HK-2 (cell line): ENCODE data around the gene RUSC1.
"Not testable (repeated sequence)": the region's sequence is repeated elsewhere in the genome, so short reads cannot be mapped to it uniquely, and the experiment has no call there.

Experiments
- DNase-seq: peaks from one replicate; pipeline ENCODE4 v3.0.0-alpha.2; 2018; ENCODE audit not compliant: unreplicated experiment

The RUSC1 gene, protein sequence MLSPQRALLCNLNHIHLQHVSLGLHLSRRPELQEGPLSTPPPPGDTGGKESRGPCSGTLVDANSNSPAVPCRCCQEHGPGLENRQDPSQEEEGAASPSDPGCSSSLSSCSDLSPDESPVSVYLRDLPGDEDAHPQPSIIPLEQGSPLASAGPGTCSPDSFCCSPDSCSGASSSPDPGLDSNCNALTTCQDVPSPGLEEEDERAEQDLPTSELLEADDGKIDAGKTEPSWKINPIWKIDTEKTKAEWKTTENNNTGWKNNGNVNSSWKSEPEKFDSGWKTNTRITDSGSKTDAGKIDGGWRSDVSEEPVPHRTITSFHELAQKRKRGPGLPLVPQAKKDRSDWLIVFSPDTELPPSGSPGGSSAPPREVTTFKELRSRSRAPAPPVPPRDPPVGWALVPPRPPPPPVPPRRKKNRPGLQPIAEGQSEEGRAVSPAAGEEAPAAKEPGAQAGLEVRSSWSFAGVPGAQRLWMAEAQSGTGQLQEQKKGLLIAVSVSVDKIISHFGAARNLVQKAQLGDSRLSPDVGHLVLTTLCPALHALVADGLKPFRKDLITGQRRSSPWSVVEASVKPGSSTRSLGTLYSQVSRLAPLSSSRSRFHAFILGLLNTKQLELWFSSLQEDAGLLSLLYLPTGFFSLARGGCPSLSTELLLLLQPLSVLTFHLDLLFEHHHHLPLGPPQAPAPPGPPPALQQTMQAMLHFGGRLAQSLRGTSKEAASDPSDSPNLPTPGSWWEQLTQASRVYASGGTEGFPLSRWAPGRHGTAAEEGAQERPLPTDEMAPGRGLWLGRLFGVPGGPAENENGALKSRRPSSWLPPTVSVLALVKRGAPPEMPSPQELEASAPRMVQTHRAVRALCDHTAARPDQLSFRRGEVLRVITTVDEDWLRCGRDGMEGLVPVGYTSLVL

DNA sequence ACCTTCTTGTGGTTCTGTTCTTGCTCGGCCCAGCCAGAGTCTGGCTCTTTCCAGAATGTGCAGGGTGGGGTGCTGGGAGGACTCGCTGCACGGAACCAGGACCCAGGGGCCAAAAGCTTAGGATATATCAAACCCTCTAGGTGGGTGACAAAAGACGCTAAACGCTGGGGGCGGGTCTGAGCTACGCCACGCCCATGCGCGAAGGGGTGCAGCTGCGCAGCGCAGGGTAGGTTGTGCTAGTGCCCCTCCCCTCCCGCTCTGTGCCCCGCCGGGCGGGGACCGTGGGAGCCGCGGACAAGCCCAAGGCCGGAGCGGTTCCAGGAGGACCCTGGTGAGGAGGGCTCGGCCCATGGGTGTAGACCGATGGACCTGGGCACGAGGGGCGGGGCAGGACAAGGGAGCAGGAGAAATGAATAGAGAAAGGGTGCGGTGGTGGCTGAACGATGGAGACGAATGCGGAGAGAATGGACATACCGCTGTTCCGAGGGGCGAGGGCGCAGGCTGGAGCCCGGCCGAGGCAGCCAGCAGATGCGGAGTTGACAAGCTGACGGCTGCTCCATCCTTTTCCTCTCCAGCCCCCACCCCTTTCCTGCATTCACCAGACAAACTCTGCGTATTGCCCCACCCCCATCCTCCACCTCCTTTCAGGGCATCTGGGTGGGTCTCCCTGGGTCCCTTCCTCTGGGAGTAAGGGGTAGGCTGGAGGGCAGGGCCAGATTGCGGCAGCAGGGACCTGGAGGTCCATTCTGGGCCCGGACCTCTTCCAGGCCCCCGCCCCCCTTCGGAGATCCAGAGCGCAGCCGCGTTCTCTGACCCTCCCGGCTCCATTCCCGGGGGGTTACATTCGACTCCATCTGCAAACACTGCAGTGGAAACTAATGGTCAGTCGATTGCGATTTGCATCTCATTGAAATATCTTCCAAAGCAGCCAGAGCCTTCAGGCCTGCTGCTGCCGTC, at the start of gene RUSC1:
Gene RUSC1 (plus strand): TSS at position 234 of the 957 bp plus-strand sequence. CDS start 880 bp downstream, outside the sequence.
- DNase-seq, result no peak

DNA sequence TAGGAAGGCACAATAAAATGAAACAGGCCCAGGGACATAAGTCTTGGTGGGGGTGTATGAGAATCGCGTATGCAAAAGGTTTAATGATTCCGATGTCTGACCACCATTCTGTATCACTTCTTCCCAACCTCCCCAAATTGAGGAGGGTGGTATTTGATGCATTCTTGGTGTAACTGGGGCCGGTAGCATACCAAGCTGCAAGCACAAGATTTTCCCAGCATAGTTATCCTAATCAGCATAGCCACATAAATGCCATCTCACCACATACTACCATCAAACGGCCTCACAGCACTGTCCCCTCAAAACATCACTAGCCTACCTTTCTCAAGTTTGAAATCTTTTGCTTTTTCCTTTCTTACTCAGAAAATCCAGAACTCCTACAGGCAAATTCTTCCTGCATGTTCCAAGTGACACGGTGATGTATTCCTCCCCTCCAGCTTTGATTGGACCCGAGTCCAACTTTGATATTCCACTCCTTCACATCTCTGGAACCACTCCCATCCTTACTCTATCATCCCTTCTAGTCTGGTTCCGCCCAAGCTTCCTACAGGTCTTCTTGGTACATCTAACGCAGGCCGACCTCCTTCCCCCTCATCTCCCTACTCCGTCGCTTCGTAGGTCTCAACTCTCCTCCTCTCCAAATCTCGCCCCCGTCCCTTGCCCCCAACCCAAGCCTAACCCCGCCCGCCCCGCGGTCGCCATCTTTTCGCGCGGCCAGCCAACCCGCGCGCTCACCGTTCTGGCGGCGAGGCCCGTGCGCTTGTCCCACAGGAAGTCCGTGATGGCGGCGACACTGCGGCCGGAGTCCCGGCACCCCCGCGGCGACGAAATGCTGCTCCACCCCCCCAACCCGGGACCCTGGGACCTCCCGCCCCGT, 48.0 kb upstream of the RUSC1 start:
- no peak for DNase-seq

DNA sequence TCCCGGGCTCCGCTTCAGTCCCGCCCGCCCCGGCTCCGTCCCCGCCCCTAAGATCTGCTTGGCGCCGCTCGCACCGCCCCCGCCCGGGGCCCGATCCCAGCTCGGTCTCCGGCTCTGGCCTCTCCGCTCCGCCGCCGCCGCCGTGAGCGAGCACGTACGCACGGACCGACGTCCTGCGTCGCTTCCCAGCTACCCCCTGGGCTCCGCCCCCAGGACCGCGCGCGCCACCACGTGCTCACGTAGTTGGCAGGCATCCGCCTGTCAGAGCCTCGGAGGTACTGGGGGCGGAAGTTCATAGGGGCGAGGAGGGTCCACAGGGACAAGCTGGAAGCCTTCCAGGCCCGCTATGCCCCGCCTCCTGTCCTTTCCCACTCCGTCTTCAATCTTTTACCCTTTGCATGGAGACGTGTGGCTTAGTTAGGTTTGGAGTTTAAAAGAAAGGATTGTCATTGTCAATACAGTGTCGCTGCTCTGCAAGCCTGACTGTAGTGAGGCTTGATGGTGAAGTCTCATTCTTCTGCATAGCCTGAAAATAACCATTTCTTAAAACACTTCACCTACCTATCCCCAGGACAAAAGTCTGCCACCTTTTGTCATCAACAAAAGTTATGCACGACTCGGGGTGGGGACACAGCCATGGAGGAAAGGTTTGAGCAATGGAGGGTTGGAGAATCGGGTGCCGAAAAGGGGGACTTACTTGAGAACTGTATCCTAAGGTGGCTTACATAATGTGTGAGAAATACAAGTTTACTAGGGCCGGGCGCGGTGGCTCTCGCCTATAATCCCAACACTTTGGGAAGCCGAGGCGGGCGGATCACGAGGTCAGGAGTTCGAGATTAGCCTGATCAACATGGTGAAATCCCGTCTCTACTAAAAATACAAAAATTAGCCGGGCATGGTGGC, 47.1 kb upstream of the RUSC1 start, which contains the start of gene CLK2:
Gene CLK2 (minus strand): TSS at position 162 of the 903 bp plus-strand sequence. CDS start 2,527 bp downstream, outside the sequence.
- DNase-seq, result peak; percentile 95

DNA sequence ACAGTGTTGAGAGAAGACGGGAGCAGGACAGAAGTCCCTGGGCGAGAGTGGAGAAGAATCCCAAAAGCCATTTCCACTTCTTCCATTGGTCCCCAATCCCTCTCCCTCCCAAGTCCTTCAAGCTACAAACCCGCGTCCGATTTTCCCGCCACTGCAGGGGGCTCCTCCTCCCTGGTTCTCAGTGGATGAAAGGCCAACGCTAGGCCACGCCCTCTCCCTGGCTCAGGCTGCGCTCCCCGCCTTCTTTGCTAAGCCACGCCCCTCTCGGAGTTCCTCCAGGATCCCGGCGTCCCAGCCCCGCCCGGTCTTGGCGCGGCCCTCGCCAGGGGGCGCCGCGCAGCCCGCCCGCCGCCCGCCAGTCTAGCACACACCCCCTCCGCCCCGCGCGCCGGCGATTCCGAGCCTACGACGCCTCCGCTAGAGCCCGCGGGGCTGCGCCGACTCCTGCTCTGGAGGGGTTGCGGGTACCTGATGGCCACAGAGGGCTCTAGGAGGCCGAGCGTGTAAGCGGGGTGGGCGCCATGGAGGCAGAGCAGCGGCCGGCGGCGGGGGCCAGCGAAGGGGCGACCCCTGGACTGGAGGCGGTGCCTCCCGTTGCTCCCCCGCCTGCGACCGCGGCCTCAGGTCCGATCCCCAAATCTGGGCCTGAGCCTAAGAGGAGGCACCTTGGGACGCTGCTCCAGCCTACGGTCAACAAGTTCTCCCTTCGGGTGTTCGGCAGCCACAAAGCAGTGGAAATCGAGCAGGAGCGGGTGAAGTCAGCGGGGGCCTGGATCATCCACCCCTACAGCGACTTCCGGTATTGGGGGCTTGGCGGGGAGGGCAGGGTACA, 43.4 kb upstream of the RUSC1 start, which contains the start of gene HCN3:
Gene HCN3 (plus strand): TSS at position 394 of the 832 bp plus-strand sequence. CDS start 128 bp downstream, at position 522.
- peak; percentile 97 for DNase-seq

DNA sequence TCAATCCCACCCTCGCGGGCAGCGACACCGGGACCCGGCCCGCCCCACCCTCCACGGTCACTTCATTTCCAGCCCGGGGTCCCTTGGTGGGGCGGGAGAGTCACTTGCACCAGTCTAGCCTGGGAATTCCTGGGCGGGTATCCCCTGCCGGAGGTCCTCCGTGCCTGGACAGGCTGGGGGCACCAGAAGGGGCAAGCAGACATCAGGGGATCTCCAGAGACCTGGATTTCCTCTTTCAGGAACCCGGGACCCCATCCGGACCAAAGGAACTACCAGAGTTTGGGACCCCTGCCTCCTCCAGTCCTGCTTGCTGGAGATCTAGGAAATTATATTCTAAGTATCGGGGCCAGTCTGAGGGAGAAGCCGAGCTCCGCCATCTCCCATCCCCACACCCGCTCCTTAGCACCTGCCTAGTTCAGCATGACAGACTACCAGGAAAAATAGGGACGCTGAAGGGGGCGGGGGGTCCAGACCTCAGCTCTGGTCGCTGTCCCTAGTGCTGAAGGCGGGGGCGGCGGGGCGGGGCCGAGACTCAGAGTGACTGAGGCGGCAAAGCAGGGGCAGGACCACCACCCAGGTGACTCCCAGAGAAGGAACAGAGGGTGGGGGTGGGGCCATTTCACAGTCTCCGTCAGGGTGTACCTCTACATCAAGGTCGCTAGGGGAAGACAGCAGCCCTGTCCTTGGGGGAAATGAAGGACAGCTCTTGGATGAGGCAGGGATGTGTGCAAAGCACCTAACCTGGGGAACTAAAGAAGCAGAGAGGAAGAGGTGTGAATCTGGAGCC, 42.6 kb upstream of the RUSC1 start:
- DNase-seq, result peak; percentile 70

DNA sequence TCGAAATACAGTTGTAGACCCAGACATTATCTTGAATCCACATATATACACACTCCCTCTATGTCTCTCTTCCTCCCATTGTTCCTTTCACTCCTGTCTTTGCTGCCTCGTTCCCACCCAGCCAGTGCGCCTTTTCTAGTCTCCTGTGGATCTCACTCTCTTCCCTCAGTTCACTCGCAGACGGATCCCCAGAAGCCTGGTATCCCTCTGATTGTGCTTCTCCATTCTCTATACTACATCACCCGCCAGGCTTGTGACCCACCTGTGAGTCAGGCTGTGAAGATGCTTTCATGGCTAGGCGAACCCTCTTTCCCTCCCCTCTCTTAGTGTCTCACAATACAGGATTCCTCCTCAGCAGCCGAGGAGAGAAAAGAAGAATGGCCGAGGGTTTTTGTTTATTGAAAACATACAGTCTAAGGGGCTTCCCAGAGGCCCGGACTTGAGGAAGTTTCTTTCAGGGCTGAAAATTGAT, 42.0 kb upstream of the RUSC1 start:
- no peak for DNase-seq

DNA sequence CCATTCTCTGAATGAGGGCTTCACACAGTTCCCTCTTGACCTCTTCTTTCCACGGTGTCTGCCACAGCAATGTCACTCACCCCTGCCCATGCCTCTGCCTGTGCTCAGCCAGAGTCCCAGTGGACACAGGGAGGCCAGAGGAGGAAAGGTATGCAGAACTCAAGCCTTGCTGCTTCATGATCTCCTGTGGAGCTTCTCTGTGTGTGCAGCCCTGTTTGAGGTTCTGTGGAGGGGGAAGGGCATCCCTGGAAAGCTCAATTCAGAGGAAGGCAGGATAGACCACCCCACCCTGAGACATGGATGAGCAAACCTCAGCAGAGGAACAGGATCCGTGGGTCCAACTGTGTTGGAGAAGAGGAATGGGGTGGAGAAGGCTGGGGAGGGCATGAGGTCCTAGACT, 41.4 kb upstream of the RUSC1 start:
- DNase-seq, result no peak

DNA sequence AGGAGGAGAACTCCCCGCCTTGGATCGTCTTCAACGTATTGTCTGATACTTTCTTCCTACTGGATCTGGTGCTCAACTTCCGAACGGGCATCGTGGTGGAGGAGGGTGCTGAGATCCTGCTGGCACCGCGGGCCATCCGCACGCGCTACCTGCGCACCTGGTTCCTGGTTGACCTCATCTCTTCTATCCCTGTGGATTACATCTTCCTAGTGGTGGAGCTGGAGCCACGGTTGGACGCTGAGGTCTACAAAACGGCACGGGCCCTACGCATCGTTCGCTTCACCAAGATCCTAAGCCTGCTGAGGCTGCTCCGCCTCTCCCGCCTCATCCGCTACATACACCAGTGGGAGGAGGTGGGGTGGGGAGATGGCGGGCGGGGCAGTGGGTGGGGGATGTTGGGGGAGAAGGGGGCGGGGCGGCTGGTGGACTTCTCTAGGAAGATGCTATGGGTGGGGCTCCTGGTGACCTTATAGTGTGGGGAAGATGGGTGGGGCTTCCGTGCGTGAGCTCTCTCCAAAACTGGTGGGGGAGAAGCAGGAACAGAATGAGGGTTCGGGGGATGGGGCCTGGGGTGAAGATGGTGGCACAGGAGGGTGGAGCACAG, 38.1 kb upstream of the RUSC1 start:
- no peak for DNase-seq

DNA sequence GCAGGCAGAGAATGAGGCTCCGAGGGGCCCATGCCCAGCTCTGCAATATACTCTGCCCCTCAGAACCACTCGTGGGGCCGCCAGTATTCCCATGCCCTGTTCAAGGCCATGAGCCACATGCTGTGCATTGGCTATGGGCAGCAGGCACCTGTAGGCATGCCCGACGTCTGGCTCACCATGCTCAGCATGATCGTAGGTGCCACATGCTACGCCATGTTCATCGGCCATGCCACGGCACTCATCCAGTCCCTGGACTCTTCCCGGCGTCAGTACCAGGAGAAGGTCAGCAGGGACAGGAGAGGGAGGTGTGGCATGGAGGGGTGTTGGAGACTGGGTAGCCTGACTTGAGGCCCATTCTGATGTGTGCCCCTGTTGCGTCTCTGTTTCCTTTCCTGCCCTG, 36.2 kb upstream of the RUSC1 start:
- DNase-seq, result no peak

DNA sequence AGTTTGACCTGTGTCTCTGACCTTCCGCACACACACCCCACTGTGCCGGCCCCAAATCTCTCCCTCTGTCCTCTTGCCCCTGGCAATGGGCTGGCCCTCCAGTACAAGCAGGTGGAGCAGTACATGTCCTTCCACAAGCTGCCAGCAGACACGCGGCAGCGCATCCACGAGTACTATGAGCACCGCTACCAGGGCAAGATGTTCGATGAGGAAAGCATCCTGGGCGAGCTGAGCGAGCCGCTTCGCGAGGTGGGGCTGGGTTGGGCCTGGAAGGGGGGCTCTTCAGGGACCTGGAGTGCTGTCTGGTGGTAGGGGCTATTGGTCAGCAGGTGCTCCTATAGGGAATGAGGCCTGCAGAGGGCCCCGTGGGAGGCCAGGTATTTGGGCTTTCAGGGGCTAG, 35.6 kb upstream of the RUSC1 start:
- DNase-seq, result no peak

DNA sequence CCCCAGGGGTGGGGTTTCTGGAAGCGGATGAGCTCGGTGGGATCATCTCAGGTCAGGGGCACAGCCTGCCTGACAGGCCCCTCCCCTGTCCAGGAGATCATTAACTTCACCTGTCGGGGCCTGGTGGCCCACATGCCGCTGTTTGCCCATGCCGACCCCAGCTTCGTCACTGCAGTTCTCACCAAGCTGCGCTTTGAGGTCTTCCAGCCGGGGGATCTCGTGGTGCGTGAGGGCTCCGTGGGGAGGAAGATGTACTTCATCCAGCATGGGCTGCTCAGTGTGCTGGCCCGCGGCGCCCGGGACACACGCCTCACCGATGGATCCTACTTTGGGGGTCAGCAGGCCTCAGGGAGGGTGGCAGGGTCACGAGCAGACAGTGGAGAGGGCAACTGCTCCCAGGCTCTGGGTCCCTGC, 35.1 kb upstream of the RUSC1 start:
- DNase-seq, result no peak

DNA sequence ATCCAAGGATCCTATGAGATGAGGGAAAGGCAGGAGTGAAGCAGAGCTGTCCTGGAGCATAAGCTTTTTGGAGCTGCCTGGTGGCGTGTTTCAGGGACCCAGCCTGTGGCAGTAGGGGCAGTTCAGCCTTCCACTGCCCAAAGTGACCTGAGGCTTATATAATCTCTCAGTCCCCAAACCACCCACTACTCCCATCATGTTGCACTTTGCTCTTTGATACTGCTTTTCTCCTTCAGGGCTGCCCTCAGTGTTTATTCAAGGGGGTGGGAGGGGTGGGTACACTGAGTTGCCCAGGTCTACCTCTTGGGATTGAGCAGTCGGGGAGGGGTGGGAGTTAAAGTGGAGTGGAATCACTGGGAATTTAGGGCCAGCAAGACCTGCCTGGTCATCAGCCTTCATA, 34.1 kb upstream of the RUSC1 start:
- no peak for DNase-seq

DNA sequence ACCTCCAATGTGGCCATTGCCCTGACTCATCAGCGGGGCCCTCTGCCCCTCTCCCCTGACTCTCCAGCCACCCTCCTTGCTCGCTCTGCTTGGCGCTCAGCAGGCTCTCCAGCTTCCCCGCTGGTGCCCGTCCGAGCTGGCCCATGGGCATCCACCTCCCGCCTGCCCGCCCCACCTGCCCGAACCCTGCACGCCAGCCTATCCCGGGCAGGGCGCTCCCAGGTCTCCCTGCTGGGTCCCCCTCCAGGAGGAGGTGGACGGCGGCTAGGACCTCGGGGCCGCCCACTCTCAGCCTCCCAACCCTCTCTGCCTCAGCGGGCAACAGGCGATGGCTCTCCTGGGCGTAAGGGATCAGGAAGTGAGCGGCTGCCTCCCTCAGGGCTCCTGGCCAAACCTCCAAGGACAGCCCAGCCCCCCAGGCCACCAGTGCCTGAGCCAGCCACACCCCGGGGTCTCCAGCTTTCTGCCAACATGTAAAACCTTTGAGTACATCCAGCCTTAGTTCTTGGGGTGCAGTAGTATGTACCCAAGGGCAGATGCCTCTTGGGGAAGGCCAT, 32.6 kb upstream of the RUSC1 start:
- no peak for DNase-seq

DNA sequence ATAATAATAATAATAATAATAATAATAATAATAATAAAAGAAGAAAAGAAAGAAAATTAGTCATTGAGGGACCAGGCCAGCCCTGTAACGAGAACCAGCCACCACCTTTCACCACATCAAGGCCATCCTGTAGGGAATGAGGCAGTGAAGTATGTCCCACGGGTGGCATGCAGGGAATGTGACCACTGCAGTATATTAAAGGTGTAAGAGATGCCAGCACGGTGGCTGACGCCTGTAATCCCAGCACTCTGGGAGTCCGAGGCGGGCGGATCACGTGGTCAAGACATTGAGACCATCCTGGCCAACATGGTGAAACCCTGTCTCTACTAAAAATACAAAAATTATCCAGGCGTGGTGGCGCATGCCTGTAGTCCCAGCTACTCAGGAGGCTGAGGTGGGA, 29.7 kb upstream of the RUSC1 start:
- not testable (repeated sequence) for DNase-seq

DNA sequence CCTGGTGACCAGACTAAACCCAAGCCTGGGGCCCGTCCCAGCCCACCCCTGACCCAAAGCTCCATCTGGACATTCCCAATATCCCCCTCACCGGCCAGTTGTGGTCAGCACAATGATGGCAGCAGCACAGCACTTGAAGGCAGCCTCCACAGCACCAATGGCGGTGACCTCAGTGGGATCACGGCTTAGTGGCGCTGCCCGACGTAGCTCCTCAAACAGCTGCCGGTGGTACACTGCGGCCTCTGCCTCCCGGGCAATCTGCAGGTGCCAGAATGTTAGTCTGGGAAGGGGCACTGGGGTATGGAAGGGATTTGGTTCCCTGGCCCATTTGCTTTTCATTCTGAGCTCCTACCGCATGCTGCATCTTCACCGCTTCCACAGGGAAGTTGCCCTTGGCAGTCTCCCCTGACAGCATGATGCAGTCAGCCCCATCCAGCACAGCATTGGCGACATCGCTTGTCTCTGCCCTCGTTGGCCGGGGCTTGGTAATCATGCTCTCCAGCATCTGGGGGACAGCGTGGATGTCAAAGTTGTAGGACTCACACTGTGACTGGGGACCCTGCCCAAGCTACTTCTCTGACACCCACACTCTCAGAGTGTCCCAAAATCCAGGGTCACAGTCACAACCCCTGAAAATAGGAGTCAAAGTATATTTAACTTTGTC, 27.5 kb upstream of the RUSC1 start:
- no peak for DNase-seq

DNA sequence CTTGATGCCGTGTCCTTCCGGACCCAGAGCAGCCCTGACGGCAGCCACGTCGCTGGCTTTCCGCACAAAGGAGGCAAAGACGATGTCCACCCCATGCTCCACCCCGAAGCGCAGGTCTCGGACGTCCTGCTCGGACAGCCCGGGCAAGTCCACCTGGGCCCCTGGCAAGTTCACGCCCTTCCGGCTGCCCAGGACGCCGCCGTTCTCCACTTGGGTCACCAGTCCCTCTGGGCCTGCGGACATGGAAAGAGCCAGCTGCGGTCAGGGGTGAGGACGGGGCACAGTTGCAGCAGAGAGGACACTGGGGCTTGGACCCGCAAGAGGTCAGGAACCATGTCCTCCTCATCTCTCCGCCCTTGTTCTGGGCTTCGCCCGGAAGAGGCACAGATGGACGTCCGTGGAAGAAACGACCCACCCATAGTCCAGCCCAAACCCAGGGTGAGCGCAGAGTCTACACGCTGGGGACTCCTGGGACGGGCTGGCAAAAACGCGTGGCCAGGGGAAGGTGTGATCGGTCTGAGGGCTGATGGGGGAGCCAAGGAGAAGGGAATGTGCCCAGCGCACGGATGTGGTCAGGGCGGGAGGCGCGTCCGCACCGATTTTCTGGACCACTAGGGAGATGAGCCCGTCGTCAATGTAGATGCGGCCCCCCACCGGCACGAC, 26.0 kb upstream of the RUSC1 start:
- DNase-seq, result no peak
